ENCODE data around the gene XRN2. TPM values are rescaled to one million over a fixed set of nuclear protein-coding genes. Genes with fewer than 3 reads are reported as not detected.
A peak's percentile ranks its signal among the peaks of the same experiment; 100 is the strongest.
"Not testable (repeated sequence)": the region's sequence is repeated elsewhere in the genome, so short reads cannot be mapped to it uniquely, and the experiment has no call there.

The XRN2 gene
- total and polyA plus RNA-seq, 2 donors from 2014 or later: 22.6 to 60.9 TPM

- H3K4me3 ChIP-seq (ENCODE audit: low read length in 3 of 3): no peak overlapping the region
- no peaks in the 10 kb centered on the region for H3K4me1 ChIP-seq (ENCODE audit: control insufficient read depth in 2 of 3, insufficient read depth in 2 of 3, low read depth in 1 of 3, low read length in 3 of 3)
- FAIRE-seq (no peak), DNase-seq (no peak)
- H3K27me3 ChIP-seq (ENCODE audit: control insufficient read depth, insufficient read depth, low read length): no peaks in the 10 kb centered on the region
- no peaks in the 10 kb centered on the region for H3K36me3 ChIP-seq (ENCODE audit: control insufficient read depth in 2 of 3, insufficient read depth in 3 of 3, low read length in 3 of 3)
- TF ChIP-seq, protein P1, sequence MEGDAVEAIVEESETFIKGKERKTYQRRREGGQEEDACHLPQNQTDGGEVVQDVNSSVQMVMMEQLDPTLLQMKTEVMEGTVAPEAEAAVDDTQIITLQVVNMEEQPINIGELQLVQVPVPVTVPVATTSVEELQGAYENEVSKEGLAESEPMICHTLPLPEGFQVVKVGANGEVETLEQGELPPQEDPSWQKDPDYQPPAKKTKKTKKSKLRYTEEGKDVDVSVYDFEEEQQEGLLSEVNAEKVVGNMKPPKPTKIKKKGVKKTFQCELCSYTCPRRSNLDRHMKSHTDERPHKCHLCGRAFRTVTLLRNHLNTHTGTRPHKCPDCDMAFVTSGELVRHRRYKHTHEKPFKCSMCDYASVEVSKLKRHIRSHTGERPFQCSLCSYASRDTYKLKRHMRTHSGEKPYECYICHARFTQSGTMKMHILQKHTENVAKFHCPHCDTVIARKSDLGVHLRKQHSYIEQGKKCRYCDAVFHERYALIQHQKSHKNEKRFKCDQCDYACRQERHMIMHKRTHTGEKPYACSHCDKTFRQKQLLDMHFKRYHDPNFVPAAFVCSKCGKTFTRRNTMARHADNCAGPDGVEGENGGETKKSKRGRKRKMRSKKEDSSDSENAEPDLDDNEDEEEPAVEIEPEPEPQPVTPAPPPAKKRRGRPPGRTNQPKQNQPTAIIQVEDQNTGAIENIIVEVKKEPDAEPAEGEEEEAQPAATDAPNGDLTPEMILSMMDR (IDR thresholded peaks at IDR 0.05; ENCODE audit: borderline replicate concordance, extremely low read depth, insufficient read depth): no peak
- H3K27ac ChIP-seq (ENCODE audit: low read depth in 2 of 2, low read length in 2 of 2): no peak overlapping the region
- intact Hi-C loops (cut with DNase I): no loop called here
- H3K9ac ChIP-seq (ENCODE audit: low read length in 3 of 3): no peak overlapping the region
- H3K9me3 ChIP-seq (ENCODE audit: control insufficient read depth in 2 of 3, insufficient read depth in 1 of 3, low read length in 3 of 3): peaks cover 0 to 16% (median 7%) of the 10 kb centered on the region in 3 donors
Observed at GRCh38 chr20:21421601-21422236, 118.6 kb downstream of the XRN2 start.

DNA sequence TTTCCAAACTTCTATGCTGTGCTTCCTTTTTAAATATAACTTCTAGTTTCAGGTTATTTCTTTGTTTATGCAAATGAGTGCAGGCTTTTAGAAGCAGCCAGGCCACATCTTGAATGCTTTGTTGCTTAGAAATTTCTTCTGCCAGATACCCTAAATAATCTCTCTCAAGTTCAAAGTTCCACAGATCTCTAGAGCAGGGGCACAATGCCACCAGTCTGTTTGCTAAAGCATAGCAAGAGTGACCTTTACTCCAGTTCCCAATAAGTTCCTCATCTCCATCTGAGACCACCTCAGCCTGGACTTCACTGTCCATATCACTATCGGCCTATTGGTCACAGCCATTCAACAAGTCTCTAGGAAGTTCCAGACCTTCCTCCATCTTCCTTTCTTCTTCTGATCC is 120.6 kb downstream of the XRN2 start:
- H3K36me3 ChIP-seq (ENCODE audit: control insufficient read depth in 2 of 3, insufficient read depth in 3 of 3, low read length in 3 of 3); FAIRE-seq; H3K4me3 ChIP-seq (ENCODE audit: low read length in 3 of 3); DNase-seq; H3K27ac ChIP-seq (ENCODE audit: low read depth in 2 of 2, low read length in 2 of 2); H3K9ac ChIP-seq (ENCODE audit: low read length in 3 of 3); H3K4me1 ChIP-seq (ENCODE audit: control insufficient read depth in 2 of 3, insufficient read depth in 2 of 3, low read depth in 1 of 3, low read length in 3 of 3); intact Hi-C loops (cut with DNase I); H3K27me3 ChIP-seq (ENCODE audit: control insufficient read depth, insufficient read depth, low read length): not testable (repeated sequence)
- peaks cover 0 to 16% (median 7%) of the 10 kb centered on the region in 3 donors for H3K9me3 ChIP-seq (ENCODE audit: control insufficient read depth in 2 of 3, insufficient read depth in 1 of 3, low read length in 3 of 3)

GRCh38 chr20:21424846-21425245 is 121.7 kb downstream of the XRN2 start:
- Histone ChIP-seq H3K9ac (ENCODE audit: low read length in 3 of 3) (no peak overlapping the region), H3K27me3 (ENCODE audit: control insufficient read depth, insufficient read depth, low read length) (no peaks in the 10 kb centered on the region), H3K9me3 (ENCODE audit: control insufficient read depth in 2 of 3, insufficient read depth in 1 of 3, low read length in 3 of 3) (peaks cover 0 to 16% (median 7%) of the 10 kb centered on the region in 3 donors), H3K4me3 (ENCODE audit: low read length in 3 of 3) (no peak overlapping the region), H3K36me3 (ENCODE audit: control insufficient read depth in 2 of 3, insufficient read depth in 3 of 3, low read length in 3 of 3) (no peaks in the 10 kb centered on the region), H3K4me1 (ENCODE audit: control insufficient read depth in 2 of 3, insufficient read depth in 2 of 3, low read depth in 1 of 3, low read length in 3 of 3) (no peaks in the 10 kb centered on the region), H3K27ac (ENCODE audit: low read depth in 2 of 2, low read length in 2 of 2) (no peak overlapping the region)
- FAIRE-seq: no peak
- intact Hi-C loops (cut with DNase I): no loop called here
- TF ChIP-seq, protein P1 (IDR thresholded peaks at IDR 0.05; ENCODE audit: borderline replicate concordance, extremely low read depth, insufficient read depth): no peak
- no peak for DNase-seq

DNA sequence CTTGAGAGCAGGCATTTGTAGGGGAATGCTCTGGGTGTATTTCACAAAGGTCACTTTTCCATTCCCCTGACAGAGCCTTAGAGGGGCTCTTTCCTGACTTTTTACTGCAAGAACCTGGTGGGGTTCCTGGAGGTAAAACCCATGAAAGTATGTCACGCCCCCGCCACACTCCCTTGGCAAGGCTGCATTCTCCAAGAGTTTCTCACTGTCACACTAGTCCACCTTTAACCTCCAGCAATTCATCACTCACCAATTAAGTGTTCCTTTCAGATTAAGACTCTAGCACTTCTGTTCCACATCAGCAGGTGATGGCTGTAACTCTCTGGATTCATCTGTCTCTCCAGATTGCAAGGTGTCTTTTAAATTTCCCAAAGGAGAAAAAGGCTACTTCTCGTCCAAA is 126.9 kb downstream of the XRN2 start:
- Histone ChIP-seq H3K27me3 (ENCODE audit: control insufficient read depth, insufficient read depth, low read length) (no peaks in the 10 kb centered on the region), H3K4me3 (ENCODE audit: low read length in 3 of 3) (no peak overlapping the region), H3K4me1 (ENCODE audit: control insufficient read depth in 2 of 3, insufficient read depth in 2 of 3, low read depth in 1 of 3, low read length in 3 of 3) (no peaks in the 10 kb centered on the region), H3K9me3 (ENCODE audit: control insufficient read depth in 2 of 3, insufficient read depth in 1 of 3, low read length in 3 of 3) (peaks cover 0 to 5% (median 3%) of the 10 kb centered on the region in 3 donors), H3K9ac (ENCODE audit: low read length in 3 of 3) (no peak overlapping the region), H3K36me3 (ENCODE audit: control insufficient read depth in 2 of 3, insufficient read depth in 3 of 3, low read length in 3 of 3) (no peaks in the 10 kb centered on the region), H3K27ac (ENCODE audit: low read depth in 2 of 2, low read length in 2 of 2) (no peak overlapping the region)
- FAIRE-seq (no peak), DNase-seq (peak in 4 of 5 donors; percentile 52 to 87 (median 70))
- TF ChIP-seq, protein P1 (IDR thresholded peaks at IDR 0.05; ENCODE audit: borderline replicate concordance, extremely low read depth, insufficient read depth): no peak
- intact Hi-C loops (cut with DNase I): no loop called here
